LNCAP (cell line): Measurements from ENCODE around the gene SLC24A4.

Experiments
- TF ChIP-seq, protein P1 (sequence below): fragments of 450-650 bp; IDR thresholded peaks from 2 replicates; pipeline ENCODE4 v1.5.1; 2017; ENCODE audit warnings: mild to moderate bottlenecking

Gene SLC24A4

DNA sequence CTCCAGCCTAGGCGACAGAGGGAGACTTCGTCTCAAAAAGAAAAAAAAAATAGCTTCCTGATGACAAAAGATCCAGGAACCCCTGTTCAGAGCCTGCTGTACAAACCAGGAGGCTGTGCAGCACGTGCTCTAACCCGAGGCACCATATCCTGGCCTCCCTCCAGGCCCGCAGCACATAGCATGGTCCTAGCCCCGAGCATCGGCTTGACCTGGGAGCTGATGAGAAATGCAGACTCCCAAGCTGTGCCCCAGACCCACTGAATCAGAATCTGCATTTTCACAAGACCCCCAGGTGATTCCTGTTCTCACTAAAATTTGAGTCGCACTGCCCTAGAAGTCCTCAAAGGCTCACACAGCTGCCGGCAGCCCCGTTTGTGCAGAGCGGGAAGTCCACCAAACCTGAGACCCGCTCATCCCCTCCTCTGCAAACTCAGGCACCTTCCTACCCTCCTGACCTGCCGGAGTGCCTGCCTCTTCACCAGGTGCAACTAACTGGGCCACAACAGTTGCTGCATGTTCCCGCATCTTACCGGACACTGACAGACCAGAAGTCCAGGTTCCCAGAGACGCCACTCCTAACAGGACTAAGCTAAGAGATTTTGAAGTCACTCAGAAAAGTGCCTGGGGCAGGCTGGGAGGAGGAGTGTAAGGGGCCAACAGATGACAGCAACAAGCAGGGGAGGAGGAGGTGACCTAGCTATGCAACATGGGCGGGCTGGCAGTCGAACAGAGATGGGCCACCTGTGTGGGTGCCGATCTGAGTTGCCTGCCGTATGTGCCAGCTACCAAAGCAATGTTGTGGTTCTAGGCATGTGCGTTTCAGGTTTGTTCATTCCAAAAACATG, 166.7 kb downstream of the SLC24A4 start:
- TF ChIP-seq, protein P1, sequence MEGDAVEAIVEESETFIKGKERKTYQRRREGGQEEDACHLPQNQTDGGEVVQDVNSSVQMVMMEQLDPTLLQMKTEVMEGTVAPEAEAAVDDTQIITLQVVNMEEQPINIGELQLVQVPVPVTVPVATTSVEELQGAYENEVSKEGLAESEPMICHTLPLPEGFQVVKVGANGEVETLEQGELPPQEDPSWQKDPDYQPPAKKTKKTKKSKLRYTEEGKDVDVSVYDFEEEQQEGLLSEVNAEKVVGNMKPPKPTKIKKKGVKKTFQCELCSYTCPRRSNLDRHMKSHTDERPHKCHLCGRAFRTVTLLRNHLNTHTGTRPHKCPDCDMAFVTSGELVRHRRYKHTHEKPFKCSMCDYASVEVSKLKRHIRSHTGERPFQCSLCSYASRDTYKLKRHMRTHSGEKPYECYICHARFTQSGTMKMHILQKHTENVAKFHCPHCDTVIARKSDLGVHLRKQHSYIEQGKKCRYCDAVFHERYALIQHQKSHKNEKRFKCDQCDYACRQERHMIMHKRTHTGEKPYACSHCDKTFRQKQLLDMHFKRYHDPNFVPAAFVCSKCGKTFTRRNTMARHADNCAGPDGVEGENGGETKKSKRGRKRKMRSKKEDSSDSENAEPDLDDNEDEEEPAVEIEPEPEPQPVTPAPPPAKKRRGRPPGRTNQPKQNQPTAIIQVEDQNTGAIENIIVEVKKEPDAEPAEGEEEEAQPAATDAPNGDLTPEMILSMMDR: no peak

DNA sequence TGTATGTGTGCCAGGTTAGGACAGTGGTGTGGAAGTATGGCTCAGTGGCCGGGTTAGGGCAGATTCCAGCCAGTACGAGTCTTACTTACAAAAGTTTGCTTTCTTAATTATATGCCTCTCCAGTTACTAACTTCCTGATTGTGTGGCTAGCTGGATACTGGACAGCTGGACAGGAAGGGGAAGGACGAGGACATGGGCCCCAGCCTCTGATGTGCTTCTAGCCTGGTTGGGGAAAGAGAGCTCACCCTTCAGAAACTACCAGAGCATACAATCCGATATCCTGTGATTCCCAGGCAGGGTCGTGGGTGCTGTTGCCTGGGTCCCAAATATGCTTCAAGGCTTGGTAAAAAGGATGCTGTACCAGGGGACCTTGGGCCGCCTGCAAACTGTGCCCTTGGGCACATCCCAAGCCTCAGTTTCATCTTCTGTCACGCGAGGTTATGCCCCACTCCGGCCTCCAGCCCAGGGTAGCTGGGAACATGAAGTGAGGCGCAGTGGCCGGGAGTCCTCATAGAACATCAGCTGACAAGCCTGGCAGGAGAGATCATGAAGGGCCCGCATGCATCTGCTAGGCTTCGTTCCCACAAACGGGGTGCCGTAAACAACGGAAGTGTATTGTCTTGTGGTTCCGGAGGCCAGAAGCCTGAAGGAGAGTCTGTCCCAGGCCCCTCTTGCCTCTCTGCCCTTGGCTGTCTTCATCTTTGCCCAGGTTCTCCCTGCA, 167.4 kb downstream of the SLC24A4 start:
- TF ChIP-seq, protein P1: no peak

DNA sequence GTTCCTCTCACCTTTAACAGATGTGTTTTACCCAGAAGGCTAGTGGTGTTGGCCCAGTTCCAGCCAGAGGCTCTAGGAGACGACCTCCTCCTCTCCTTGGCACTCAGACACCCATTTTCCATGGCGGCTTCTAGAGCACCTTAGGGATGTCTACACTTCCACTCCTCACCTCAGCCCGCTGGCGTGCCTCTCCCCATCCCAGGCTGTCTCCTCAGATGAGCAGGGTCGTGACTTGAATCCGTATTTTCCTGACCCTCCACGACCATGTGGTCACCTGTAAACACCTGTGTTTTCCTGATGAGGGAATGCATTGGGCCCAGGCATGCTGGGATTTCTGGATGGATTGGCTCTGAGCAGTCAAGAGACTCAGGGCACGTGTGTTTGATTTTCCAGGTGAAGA, 168.8 kb downstream of the SLC24A4 start:
- TF ChIP-seq, protein P1: no peak

DNA sequence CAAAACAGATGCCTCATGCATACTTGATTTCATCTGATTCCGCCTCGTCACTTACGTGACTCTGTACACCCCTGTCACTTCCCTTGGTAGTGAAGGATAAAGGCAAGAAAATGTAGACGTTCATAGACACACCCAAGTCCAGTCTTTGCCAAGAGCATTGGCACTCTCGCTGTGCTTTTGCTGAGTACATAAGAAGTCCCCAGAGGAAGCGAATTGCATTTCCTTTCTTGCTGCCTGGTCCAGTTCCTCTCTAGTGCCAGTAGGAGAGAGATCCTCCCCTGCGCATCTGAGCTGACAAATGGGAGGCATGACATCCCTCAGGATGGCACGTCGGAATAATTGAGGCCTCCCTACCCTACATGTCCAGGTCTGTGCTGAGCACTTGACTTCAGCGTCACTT, 169.3 kb downstream of the SLC24A4 start:
- TF ChIP-seq, protein P1: no peak

DNA sequence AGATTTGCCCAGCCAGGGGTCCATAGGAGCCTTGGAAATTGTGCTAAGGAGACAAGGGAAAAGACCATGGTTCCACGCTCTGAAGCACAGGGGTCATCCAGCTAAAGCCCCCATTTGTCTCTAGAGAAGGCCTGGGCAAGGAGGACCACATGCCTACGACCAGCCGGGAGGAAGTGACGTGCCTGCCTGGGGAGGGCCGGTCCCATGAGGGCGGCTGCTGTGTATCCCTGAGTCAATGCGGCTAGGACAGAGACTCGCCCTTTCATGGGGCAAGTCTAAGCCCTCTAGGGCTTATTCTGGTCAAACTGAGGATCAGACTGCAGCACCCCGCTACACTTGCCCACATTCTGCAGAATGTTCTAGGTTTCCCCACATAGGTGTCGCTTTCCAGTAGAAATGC, 170.1 kb downstream of the SLC24A4 start:
- TF ChIP-seq, protein P1: no peak

DNA sequence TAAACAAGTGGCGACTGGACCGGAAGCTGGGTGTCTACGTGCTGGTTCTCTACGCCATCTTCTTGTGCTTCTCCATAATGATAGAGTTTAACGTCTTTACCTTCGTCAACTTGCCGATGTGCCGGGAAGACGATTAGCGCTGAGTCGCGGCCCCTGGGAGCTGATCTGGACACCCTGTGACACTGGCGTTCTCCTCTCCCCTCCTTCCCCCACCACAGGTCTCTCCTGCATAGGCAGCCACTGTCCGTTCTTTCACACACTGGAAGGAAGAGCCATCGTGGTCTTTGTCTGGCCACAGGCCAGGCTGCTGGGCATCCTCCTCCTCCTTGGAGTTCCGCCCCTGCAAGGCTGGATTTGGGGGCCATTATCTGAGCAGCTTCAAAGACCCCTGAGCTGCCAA, 170.5 kb downstream of the SLC24A4 start:
- TF ChIP-seq, protein P1: no peak

DNA sequence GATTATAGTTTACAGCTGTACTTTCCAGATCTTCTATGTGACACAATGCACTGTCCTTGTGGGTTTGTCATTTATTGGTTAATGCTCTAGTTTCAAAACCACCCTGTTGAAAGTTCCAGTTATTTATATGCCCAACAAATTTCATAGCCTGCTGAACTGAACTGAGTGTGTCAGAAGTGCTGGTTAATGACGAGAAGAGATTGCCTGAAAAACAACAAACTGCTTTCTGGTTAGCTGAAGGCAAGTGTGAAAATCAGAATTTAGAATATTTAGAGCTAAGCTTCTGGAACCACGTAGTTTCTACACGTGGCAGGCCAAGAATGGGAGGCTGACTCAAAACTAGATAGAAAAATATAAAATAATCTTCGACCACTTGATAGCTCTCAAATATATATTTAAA, 171.5 kb downstream of the SLC24A4 start:
- TF ChIP-seq, protein P1: no peak
